PFSK-1 (cell line): Measurements from ENCODE around the gene WNK1.

Source experiments
- FOXP2 ChIP-seq: optimal IDR thresholded peaks from 2 replicates; pipeline ENCODE3; 2011; ENCODE audit warnings: borderline replicate concordance, control low read depth, inconsistent platforms; ENCODE audit not compliant: insufficient read depth; ENCODE audit errors: extremely low read length, extremely low read depth
- POLR2AphosphoS5 ChIP-seq: IDR thresholded peaks from 2 replicates; pipeline ENCODE4 v1.6.1; 2012; ENCODE audit warnings: low read depth, mild to moderate bottlenecking, control low read depth, low read length, moderate library complexity
- REST ChIP-seq, 2 experiments: IDR thresholded peaks; 2 replicates each; pipeline versions ENCODE4 v1.6.1 to v1.8.0; 2011 to 2012; ENCODE audit warnings: low read depth in 2 of 2, low read length in 2 of 2, control low read depth in 1 of 2, inconsistent platforms in 1 of 2, mild to moderate bottlenecking in 1 of 2, moderate library complexity in 1 of 2; ENCODE audit not compliant: insufficient read depth in 1 of 2
- SIN3A ChIP-seq: IDR thresholded peaks from 2 replicates; pipeline ENCODE4 v1.6.1; 2012; ENCODE audit warnings: mild to moderate bottlenecking, low read length, moderate library complexity, borderline replicate concordance; ENCODE audit not compliant: insufficient read depth
- TAF1 ChIP-seq: IDR thresholded peaks from 2 replicates; pipeline ENCODE4 v1.6.1; 2012; ENCODE audit warnings: low read length, control low read depth, borderline replicate concordance; ENCODE audit not compliant: insufficient read depth

The WNK1 gene

DNA sequence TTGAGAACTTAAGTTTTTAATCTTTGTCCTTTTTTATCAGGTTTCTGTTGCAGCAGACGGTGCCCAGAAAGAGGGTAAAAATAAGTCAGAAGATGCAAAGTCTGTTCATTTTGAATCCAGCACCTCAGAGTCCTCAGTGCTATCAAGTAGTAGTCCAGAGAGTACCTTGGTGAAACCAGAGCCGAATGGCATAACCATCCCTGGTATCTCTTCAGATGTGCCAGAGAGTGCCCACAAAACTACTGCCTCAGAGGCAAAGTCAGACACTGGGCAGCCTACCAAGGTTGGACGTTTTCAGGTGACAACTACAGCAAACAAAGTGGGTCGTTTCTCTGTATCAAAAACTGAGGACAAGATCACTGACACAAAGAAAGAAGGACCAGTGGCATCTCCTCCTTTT lies 143.7 kb downstream of the WNK1 start:
- no peak for TF ChIP-seq TAF1
- no peak for TF ChIP-seq FOXP2
- no peak for TF ChIP-seq POLR2AphosphoS5
- TF ChIP-seq REST (IDR thresholded peaks at IDR 0.05; ENCODE audit: insufficient read depth in 1 of 2, low read depth in 2 of 2, low read length in 2 of 2), result no peak
- no peak for TF ChIP-seq SIN3A

- no peak for TF ChIP-seq POLR2AphosphoS5
These were observed 145.0 kb downstream of the WNK1 start for GRCh38 chr12:897386-897785.

DNA sequence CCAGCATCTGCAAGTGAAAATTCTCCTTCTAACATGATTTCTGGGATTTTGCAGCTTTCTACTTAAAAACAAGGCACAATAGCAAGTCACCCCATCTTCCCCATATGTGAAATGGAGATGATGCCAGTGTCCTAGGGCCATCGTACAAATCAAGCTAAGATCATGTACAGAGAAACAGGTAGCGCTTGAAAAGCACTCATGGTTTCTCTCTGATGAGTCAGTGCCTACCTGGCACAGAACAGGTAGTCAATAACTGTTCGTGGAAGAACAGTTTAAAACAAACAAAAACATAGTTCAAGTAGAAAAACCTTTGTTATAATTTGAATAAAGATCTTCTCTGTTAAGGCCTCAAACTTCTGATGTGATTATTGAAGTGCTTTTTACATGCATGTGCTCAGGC lies 150.2 kb downstream of the WNK1 start:
- no peak for TF ChIP-seq POLR2AphosphoS5
- no peak for TF ChIP-seq FOXP2
- no peak for TF ChIP-seq TAF1
- no peak for TF ChIP-seq REST (IDR thresholded peaks at IDR 0.05; ENCODE audit: insufficient read depth in 1 of 2, low read depth in 2 of 2, low read length in 2 of 2)
- no peak for TF ChIP-seq SIN3A

DNA sequence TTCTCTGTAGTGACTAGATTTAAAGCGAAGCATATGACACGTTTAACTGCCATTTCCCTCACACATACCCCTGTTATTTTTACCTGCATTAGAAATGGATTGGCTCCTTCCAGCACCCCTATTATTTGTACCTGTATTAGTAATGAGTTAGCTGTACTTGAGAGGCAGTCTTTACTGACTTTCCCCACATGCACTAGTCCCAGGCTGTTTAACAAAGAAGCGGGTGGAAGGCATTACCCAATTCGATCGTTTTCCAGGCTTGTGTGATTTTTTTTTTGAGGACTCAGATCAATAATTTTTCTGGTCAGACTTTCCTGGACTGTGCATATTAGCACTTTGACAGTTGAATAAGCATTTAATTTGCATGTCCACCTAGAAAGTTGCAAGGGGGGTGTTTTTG lies 150.7 kb downstream of the WNK1 start:
- TF ChIP-seq TAF1 (no peak), FOXP2 (no peak), POLR2AphosphoS5 (no peak), SIN3A (no peak), REST (IDR thresholded peaks at IDR 0.05; ENCODE audit: insufficient read depth in 1 of 2, low read depth in 2 of 2, low read length in 2 of 2) (no peak)

DNA sequence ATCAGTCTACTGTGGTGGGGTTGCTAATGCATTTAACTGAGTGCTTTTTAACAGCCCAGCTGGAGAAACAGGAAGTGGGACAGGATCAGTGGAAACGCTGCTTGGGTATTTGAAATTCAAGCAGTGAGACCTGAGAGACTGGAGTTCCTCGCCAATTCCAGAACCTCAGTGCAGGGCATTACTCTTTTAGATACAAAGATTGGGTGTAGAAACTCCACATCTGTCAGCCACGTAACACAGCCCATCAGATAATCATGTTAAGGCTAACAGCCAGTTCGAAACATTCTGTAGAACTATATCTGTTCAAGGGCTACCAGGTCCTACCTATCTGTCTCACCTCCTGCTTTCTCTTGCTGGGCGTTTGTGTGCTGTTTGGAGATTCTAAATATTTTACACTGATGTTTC lies 151.6 kb downstream of the WNK1 start:
- TF ChIP-seq FOXP2 (no peak), REST (IDR thresholded peaks at IDR 0.05; ENCODE audit: insufficient read depth in 1 of 2, low read depth in 2 of 2, low read length in 2 of 2) (no peak), SIN3A (no peak), TAF1 (no peak), POLR2AphosphoS5 (no peak)
